Measurements from ENCODE around the gene BRD3.
A peak's percentile ranks its signal among the peaks of the same experiment; 100 is the strongest.

Gene BRD3

DNA sequence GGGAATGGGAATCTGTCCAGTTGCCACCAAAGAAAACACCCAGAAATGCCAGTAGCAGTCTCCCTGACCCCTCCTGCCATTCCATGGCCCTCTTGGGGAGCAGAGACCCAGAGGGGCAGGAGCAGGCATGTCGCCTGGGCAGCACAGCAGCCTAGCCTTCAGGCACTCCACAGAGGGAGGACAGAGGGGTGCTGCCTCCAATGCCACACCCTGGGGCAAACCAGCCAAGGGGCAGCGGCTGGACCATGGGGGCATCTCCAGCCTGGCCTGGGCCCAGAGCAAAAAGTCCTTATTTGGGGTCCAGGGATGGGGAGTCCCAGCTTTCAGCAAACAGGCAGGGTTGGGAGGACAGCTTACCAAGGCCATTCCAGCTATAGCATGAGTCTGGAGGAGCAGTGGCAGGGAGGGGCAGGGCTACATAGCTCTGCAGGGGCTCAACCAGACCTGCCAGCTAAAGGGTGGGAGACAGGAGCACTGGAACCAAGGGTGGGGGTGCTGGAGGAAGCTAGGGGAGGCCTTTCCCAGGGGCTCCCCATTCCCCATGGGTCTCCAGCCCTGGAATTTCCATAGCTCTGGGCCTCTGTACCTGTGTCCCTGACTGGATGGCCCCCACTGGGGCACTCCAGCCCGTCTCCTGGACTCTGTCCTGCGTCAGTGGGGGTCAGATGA lies 6.7 kb downstream of the BRD3 start:
- TF ChIP-seq, protein P1, sequence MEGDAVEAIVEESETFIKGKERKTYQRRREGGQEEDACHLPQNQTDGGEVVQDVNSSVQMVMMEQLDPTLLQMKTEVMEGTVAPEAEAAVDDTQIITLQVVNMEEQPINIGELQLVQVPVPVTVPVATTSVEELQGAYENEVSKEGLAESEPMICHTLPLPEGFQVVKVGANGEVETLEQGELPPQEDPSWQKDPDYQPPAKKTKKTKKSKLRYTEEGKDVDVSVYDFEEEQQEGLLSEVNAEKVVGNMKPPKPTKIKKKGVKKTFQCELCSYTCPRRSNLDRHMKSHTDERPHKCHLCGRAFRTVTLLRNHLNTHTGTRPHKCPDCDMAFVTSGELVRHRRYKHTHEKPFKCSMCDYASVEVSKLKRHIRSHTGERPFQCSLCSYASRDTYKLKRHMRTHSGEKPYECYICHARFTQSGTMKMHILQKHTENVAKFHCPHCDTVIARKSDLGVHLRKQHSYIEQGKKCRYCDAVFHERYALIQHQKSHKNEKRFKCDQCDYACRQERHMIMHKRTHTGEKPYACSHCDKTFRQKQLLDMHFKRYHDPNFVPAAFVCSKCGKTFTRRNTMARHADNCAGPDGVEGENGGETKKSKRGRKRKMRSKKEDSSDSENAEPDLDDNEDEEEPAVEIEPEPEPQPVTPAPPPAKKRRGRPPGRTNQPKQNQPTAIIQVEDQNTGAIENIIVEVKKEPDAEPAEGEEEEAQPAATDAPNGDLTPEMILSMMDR (conservative IDR thresholded peaks at IDR 0.05; ENCODE audit: low read depth, low read length), result no peak
- no peak overlapping the region for H3K4me3 ChIP-seq (ENCODE audit: low read length)
- no peak for DNase-seq (ENCODE audit: low read depth)

DNA sequence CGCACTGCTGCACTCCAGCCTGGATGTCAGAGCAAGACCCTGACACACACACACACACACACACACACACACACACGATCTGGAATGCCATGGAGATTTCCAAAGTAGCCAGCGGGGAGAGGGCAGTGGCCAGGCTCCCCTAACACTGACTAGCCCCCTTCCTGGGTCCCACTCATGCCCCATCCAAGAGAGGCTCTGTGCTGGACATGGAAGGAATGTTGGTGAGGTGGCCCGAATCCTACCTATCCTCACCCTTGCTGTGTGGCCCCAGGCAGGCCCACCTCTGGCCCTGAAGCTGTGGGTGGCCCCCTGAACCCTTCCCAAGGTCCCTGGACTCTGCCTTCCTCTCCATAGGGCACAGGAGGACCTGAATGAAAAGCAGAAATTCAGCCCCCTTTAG lies 7.3 kb downstream of the BRD3 start:
- no peak for DNase-seq (ENCODE audit: low read depth)
- TF ChIP-seq, protein P1 (conservative IDR thresholded peaks at IDR 0.05; ENCODE audit: low read depth, low read length), result no peak
- no peak overlapping the region for H3K4me3 ChIP-seq (ENCODE audit: low read length)

DNA sequence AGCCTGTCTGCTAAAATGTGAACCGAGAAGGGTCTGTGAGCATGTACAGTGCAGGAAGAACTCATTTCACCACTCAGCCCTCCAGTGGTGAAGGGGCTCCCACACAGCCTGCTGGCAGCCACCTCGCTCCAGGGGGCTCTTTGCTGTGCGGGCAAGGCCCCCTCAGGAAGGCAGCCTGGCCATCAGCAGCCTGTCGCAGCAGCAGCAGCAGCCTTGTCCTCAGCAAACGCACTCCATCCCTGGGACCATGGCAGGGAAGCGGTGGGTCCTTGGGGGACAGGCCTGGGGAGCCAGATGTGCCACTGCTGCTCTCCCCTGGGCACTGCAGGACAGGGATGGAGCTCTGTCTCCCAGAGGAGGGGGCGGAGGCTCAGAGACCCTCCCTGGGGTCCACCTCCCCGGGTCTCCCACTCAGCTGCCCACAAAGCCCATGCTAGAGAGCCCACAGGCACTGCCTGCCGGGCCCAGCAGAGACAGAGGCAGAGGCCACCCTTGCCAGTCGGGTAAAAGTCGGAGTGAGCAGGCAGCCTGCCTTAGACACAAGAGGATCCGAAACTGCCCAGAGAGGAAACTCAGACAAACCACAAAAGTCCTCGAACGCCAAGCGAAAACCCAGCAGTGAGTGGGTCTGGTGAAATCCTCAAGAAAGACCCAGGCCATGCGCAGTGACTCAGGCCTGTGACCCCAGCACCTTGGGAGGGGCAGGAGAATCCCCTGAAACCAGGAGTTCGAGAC lies 8.0 kb downstream of the BRD3 start:
- H3K4me3 ChIP-seq (ENCODE audit: low read length), result no peak overlapping the region
- no peak for DNase-seq (ENCODE audit: low read depth)
- TF ChIP-seq, protein P1 (conservative IDR thresholded peaks at IDR 0.05; ENCODE audit: low read depth, low read length), result peak; percentile 13

DNA sequence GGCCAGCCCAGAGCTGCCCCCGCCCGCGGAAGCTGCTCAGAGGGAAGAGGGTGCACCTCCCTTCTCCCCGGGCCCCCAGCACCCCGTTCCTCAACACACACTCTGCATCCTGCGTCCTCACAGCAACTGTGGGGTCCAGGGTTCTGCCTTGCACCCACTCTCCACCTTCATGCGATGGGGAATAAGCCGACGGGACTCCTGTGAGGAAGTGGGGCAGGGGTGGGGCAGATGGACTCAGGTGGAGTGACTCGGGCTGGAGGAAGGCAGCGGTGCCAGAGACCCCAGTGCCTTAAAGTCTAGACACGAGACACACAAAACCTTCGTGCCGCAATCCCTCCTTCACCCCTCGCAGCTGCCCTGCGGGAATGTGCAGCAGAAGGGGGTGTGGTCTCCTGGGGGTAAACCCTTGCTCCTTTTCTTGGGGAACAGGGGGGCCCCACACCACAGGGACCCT lies 8.6 kb downstream of the BRD3 start:
- TF ChIP-seq, protein P1 (conservative IDR thresholded peaks at IDR 0.05; ENCODE audit: low read depth, low read length), result no peak
- no peak for DNase-seq (ENCODE audit: low read depth)
- H3K4me3 ChIP-seq (ENCODE audit: low read length), result no peak overlapping the region

DNA sequence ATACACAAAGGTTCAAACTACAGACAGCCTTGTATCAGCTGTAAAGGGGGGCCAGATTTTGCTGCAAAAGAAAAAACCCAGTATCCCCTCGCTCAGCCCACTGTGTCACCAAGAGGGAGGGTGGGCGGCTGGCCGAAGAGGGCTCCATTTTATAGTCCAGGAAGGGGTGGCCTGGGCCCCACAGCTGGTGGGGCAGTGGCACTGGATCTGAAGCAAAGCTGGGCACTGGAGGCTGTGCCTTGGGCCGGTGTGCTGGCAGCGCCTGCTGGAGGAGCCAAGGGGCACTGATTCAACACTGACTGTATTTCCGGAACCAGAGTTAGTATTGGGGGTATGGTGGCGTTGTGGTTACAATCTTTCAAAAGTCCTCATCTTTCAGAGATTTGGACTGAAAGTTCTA lies 9.1 kb downstream of the BRD3 start:
- TF ChIP-seq, protein P1 (conservative IDR thresholded peaks at IDR 0.05; ENCODE audit: low read depth, low read length), result peak; percentile 42
- no peak overlapping the region for H3K4me3 ChIP-seq (ENCODE audit: low read length)
- no peak for DNase-seq (ENCODE audit: low read depth)

DNA sequence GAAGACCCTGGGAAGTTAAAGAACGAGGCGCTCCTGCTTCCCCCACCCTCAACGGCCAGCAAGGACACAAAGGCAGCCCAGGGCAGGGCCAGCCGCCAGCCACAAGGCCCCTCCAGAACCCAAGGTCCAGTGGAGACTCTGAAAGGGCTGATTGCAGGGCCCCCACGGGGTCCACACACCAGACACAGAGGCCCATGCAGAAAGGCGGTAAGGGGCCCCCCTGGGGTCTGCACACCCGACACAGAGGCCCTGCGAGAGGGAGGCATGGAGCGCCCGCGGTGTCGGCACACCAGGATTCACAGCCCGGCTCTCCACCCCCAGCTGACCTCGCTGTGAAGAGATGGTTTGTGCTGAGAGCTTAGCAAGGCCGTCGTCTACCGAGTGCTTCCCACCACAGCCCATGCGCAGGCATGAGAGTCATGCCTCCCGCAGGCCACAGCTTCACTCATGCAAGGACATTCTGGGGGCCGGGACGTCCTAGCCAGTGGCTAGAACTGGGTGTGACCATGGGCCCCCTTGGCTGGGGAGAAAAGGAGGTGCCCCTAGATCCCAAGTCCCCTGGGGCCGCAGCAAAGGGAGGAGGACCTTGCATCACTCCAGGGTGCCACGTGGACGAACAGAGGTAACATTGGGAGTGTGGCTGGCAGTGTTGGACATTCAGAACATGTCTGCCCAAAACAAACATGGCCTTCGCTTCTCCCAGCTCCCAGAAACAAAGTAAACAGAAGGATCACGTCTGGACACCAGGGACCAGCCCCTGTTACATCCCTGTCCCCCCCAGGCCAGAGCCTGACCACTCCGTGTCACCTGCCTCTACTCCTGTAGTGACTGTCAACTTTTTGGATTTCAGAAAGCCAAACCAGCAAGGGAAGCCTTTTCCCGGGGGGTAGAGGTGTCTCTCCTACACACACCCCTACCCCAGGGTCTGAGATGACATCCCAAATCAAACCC lies 9.8 kb downstream of the BRD3 start:
- no peak overlapping the region for H3K4me3 ChIP-seq (ENCODE audit: low read length)
- TF ChIP-seq, protein P1 (conservative IDR thresholded peaks at IDR 0.05; ENCODE audit: low read depth, low read length), result no peak
- no peak for DNase-seq (ENCODE audit: low read depth)

Measured in retinal pigment epithelial cell (primary cell).